Activated T-helper 1 cell treated with anti-CD3 and anti-CD28 coated beads, Interleukin-2, amount 50 U/mL, for 16 hours (primary cell): Measurements from ENCODE around the gene TDG.
"Not testable (repeated sequence)": the region's sequence is repeated elsewhere in the genome, so short reads cannot be mapped to it uniquely, and the experiment has no call there.

Experiments used
- DNase-seq, 2 donors: peaks; one replicate each; pipeline ENCODE4 v3.0.0-alpha.2; 2020; ENCODE audit warnings: low read depth in 1 of 2, low spot score in 1 of 2

The TDG gene

DNA sequence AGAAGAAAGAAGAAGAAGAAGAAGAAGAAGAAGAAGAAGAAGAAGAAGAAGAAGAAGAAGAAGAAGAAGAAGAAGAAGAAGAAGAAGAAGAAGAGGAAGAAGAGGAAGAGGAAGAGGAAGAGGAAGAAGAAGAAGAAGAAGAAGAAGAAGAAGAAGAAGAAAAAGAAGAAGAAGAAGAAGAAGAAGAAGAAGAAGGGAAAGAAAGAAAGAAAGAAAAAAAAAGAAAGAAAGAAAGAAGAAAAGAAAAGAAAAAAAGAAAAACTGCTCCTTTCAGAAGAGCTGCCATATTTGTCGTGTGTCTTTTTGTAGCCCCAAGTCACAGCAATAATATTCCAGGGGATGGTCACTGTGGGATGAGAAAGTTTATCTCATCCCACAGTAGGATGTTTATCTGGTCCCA, 56.2 kb downstream of the TDG start:
- DNase-seq: not testable (repeated sequence)

- no peak for DNase-seq
Measured at GRCh38 chr12:104022786-104023185, 57.1 kb downstream of the TDG start.

- no peak for DNase-seq
Measured at GRCh38 chr12:104023710-104024109, 58.0 kb downstream of the TDG start.

GRCh38 chr12:104024348-104024747, 58.7 kb downstream of the TDG start:
- DNase-seq: no peak

GRCh38 chr12:104025771-104026170, 60.1 kb downstream of the TDG start:
- DNase-seq: no peak

DNA sequence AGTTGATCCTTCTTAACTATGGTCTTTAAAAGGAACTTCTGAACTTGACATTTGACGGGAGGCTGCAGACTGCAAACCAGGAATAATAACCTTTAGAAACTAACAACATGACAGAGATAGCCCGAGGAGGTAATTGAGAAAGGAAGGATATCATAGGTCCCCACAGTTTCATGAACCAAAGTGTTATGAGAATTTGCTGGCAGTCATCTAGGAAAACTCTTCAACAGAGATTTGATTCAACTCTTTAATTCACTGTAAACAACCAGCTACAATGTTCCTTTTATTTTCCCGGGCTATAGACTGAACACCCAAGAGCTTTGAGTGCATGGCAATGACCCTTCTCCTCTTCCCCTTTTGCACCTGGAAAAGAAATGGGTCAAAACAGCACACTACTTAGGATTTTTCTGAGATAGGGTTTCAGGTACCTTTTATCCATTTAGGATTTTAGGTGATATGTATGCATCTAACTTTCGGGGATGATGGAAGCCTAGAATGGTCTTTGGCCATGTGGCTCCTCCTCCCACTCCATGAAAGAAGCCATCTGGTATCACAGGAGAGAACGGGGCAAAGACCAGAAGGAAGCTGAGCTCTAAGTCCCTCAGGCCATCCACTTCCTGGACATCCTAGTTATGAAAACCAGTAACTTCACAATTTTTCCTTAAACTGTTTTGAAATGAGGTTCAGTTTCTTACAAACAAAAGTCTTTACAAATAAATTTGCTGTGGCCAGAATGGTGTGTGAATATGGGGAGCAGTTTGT, 61.3 kb downstream of the TDG start:
- no peak for DNase-seq

DNA sequence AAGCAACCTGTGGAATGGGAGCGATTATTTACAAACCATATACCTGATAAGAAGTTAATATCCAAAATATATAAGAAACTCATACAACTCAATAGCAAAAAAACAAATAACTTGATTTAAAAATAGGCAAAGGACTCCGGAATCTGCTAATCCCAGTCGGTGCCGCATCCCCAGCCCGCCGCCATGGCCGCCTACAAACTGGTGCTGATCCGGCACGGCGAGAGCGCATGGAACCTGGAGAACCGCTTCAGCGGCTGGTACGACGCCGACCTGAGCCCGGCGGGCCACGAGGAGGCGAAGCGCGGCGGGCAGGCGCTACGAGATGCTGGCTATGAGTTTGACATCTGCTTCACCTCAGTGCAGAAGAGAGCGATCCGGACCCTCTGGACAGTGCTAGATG, 64.9 kb downstream of the TDG start:
- DNase-seq: not testable (repeated sequence)

GRCh38 chr12:104036143-104036542, 70.5 kb downstream of the TDG start:
- not testable (repeated sequence) for DNase-seq
